Ovary (tissue), 9 donors: ENCODE data around the gene PCNA. TPM values are rescaled to one million over a fixed set of nuclear protein-coding genes. Genes with fewer than 3 reads are reported as not detected.
"Not testable (repeated sequence)": the region's sequence is repeated elsewhere in the genome, so short reads cannot be mapped to it uniquely, and the experiment has no call there.

Experiments used
- DNase-seq, 5 donors: peaks; one replicate each; pipeline ENCODE4 v3.0.0-alpha.2; 2019 to 2020
- H3K27ac ChIP-seq, 2 donors: fragments of 200-600 bp; one replicate each; pipeline versions ENCODE4 v1.5.1 to v1.8.0; 2019 to 2022
- H3K27me3 ChIP-seq: fragments of 200-600 bp; one replicate; pipeline ENCODE4 v1.8.0; 2022
- H3K36me3 ChIP-seq: fragments of 200-600 bp; sonication (generic); one replicate; pipeline ENCODE4 v1.5.1; 2019
- H3K4me1 ChIP-seq: one replicate; pipeline ENCODE4 v1.8.1; 2013; ENCODE audit warnings: mild to moderate bottlenecking, moderate library complexity; ENCODE audit not compliant: insufficient read depth
- H3K4me3 ChIP-seq: fragments of 200-600 bp; sonication (generic); one replicate; pipeline ENCODE4 v1.5.1; 2017
- H3K9me3 ChIP-seq, 2 donors: fragments of 200-600 bp in 1 of 2; sonication (generic) in 1 of 2; one replicate each; pipeline versions ENCODE4 v1.5.1 to v1.8.1; 2013 to 2019; ENCODE audit warnings: mild to moderate bottlenecking in 1 of 2, moderate library complexity in 1 of 2
- CTCF ChIP-seq, 3 donors: fragments of 450-650 bp in 2 of 3; fragments of 200-600 bp in 1 of 3; IDR thresholded peaks; one replicate each; pipeline versions ENCODE4 v1.5.1 to v1.8.0; 2016 to 2022; ENCODE audit warnings: antibody characterized with exemption in 3 of 3, mild to moderate bottlenecking in 1 of 3
- EP300 ChIP-seq: sonication (generic); formaldehyde crosslinking; IDR thresholded peaks from one replicate; pipeline ENCODE4 v1.6.1; 2017; ENCODE audit warnings: antibody characterized with exemption
- POLR2A ChIP-seq: fragments of 450-650 bp; IDR thresholded peaks from one replicate; pipeline ENCODE4 v1.6.1; 2017; ENCODE audit warnings: antibody characterized with exemption, mild to moderate bottlenecking, moderate library complexity
- WGBS, 3 donors: extraction: QIAGEN DNeasy Blood & Tissue Kit in 1 of 3; methylation state at CpG; one replicate each; pipeline versions ENCODE4 v1.1.5 to v1.1.7; 2013 to 2017; 5-methylcytosine and 5-hydroxymethylcytosine counted together
- intact Hi-C, 4 donors: fragments of 100-400 bp; cut with DNase I; formaldehyde crosslinking; loops; one replicate each; pipeline versions ENCODE4 v1.11.0 to v1.15.1; 2022 to 2023
- polyA plus RNA-seq, 2 donors: library from polyadenylated mRNA; stranded (reverse); fragments of 200-250 nt in 1 of 2; fragments of 350-450 nt in 1 of 2; fragmentation: Illumina TruSeq in 1 of 2; extraction: RNeasy Lipid Tissue Mini Kit (QIAGEN cat#74804) in 1 of 2; gene quantifications; one replicate each; pipeline ENCODE4 v1.2.3, GENCODE V29; 2013 to 2014
- total RNA-seq, 7 donors: library from RNA; depleted of rRNA in 2 of 7; stranded (reverse); fragments of >200 nt in 2 of 7; fragmentation: NEBNext Ultra II Directional in 3 of 7; extraction: Animal tissue kit (Norgen Biotek cat#: 25700) in 3 of 7; gene quantifications; one replicate each; pipeline versions ENCODE4 v1.1.0 to v1.2.4, GENCODE V29; 2016 to 2023
- donor health status: DM: no; HTN: no; CAD: no; lungs with moderate emphysema.
- donor health status: DM: no; HTN: no; CAD: no.
- donor health status: Bipolar disorder and iron deficiency.
- donor health status: DM: yes; HTN: yes; CAD: no.
- donor health status: DM: no; HTN: no; CAD: no.
- donor health status: DM: yes; HTN: yes; CAD: no.

PCNA gene
- total and polyA plus RNA-seq, 9 donors = 34.1 to 50.0 (median 42.1) TPM

- WGBS, 3 donors = 7 to 13% (median 10%) methylated on average over 9 of the region's 9 CpGs
- DNase-seq = peak; percentile 66 to 85 (median 81)
- intact Hi-C loops = no loop called here
- H3K27me3 ChIP-seq = no peaks in the 10 kb centered on the region
- H3K27ac ChIP-seq = no peak overlapping the region
- TF ChIP-seq POLR2A = no peak
- peak; percentile 86 to 90 (median 86) for TF ChIP-seq CTCF (IDR thresholded peaks at IDR 0.05)
- no peak for TF ChIP-seq EP300
- H3K4me1 ChIP-seq = no peaks in the 10 kb centered on the region
- H3K4me3 ChIP-seq = no peak overlapping the region
- no peaks in the 10 kb centered on the region for H3K9me3 ChIP-seq
- H3K36me3 ChIP-seq = no peaks in the 10 kb centered on the region
Measured at GRCh38 chr20:5100684-5101347, 18.9 kb downstream of the PCNA start.

DNA sequence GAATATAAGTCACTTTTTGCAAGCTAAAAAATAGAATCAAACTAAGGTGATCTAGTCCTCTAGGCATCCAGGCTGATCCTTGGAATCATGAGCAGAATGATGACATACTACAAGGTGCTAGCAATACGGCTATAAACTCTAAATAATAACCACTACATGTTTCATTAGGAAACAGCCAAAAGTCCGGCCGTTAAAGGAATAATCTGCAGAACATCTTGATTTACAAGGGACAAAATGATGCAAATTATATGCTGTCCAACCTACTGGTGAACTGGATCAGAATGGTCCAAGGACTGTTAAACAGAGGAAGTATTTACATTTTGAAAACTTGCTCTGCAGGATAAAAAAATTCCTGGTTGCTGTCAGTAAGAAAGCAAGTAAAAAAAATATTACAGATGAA, 19.8 kb downstream of the PCNA start:
- 88 to 93% (median 89%) methylated on average over 3 of the region's 3 CpGs for WGBS, 3 donors
- intact Hi-C loops = loop anchor here in 1 of 4 donors (5.0 kb wide), 1 partner anchor 143 kb away; no protein-coding TSS in a partner anchor
- H3K4me3 ChIP-seq, H3K36me3 ChIP-seq, H3K9me3 ChIP-seq, H3K27me3 ChIP-seq, H3K4me1 ChIP-seq, DNase-seq, H3K27ac ChIP-seq: not testable (repeated sequence)

- DNase-seq = not testable (repeated sequence)
Measured at GRCh38 chr20:5099009-5099408, 20.7 kb downstream of the PCNA start.

GRCh38 chr20:5096463-5096862, 23.3 kb downstream of the PCNA start:
- no peaks in the 10 kb centered on the region for H3K4me1 ChIP-seq
- DNase-seq = no peak
- H3K4me3 ChIP-seq = no peak overlapping the region
- no peak overlapping the region for H3K27ac ChIP-seq
- H3K9me3 ChIP-seq = no peaks in the 10 kb centered on the region
- intact Hi-C loops = loop anchor here in 1 of 4 donors (5.0 kb wide), 1 partner anchor 139 kb away; no protein-coding TSS in a partner anchor
- H3K27me3 ChIP-seq = no peaks in the 10 kb centered on the region
- TF ChIP-seq POLR2A (no peak), EP300 (no peak), CTCF (IDR thresholded peaks at IDR 0.05) (no peak)
- WGBS, 3 donors = 86 to 93% (median 87%) methylated on average over 2 of the region's 2 CpGs
- H3K36me3 ChIP-seq = no peaks in the 10 kb centered on the region

More at GRCh38 chr20:5099009-5099408, 20.7 kb downstream of the PCNA start:
- H3K36me3 ChIP-seq, H3K4me3 ChIP-seq, H3K9me3 ChIP-seq, H3K27ac ChIP-seq, H3K4me1 ChIP-seq, H3K27me3 ChIP-seq: not testable (repeated sequence)
- 83 to 91% (median 87%) methylated on average over 1 of the region's 1 CpG for WGBS, 3 donors
- intact Hi-C loops = loop anchor here in 1 of 4 donors (5.0 kb wide), 1 partner anchor 142 kb away; no protein-coding TSS in a partner anchor

DNA sequence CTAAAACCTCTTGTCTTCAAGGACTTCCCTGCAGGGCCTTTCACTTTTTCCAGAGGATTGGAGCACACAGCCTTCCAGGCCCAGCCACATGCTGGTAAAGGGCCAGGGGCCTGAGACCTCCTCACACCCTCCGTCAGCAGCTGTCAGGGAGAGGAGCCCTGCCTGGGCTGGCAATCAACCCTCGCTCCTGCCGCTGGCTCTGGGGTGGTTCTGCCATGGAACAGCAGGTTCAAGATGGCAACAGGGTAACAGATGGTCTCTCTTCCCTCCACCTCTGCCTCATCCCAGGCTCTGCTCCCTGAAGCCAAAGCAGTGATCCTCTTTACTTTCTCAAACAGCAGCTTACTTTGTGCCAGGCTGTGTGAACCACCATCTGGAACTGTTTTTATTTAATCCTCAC, 23.8 kb downstream of the PCNA start:
- H3K4me3 ChIP-seq = no peak overlapping the region

More for the DNA sequence above, 23.8 kb downstream of the PCNA start:
- no peaks in the 10 kb centered on the region for H3K4me1 ChIP-seq
- 79 to 86% (median 82%) methylated on average over 3 of the region's 3 CpGs for WGBS, 3 donors
- H3K27ac ChIP-seq = no peak overlapping the region
- intact Hi-C loops = loop anchor here in 1 of 4 donors (5.0 kb wide), 1 partner anchor 139 kb away; no protein-coding TSS in a partner anchor
- H3K27me3 ChIP-seq = no peaks in the 10 kb centered on the region
- no peaks in the 10 kb centered on the region for H3K9me3 ChIP-seq
- TF ChIP-seq POLR2A (no peak), EP300 (no peak), CTCF (IDR thresholded peaks at IDR 0.05) (no peak)
- H3K36me3 ChIP-seq = no peaks in the 10 kb centered on the region
- DNase-seq = no peak
